H1 (cell line): ENCODE measurements around the gene DCBLD1. TPM values are rescaled to one million over a fixed set of nuclear protein-coding genes. Genes with fewer than 3 reads are reported as not detected.

Experiments used
- CBX5 ChIP-seq: fragments of 300-800, 300-1000 bp; sonication (generic); IDR thresholded peaks from 2 replicates; pipeline ENCODE4 v1.7.1; 2016; ENCODE audit warnings: antibody characterized with exemption, low read length, low read depth
- CTBP2 ChIP-seq: IDR thresholded peaks from 2 replicates; pipeline ENCODE4 v1.7.0; 2011; ENCODE audit warnings: borderline replicate concordance, mild to moderate bottlenecking, moderate library complexity, mixed read lengths, low read length; ENCODE audit not compliant: insufficient read depth, insufficient read length
- EZH2 ChIP-seq: fragments of 200-600 bp; sonication (generic); IDR thresholded peaks from 2 replicates; pipeline ENCODE4 v1.7.1; 2012; ENCODE audit warnings: low read depth, mild to moderate bottlenecking, moderate library complexity, low read length, inconsistent platforms; ENCODE audit not compliant: severe bottlenecking
- FOSL1 ChIP-seq: IDR thresholded peaks from 2 replicates; pipeline ENCODE4 v1.6.1; 2011; ENCODE audit warnings: mild to moderate bottlenecking, low read depth, low read length, moderate library complexity; ENCODE audit not compliant: insufficient read depth
- RFX5 ChIP-seq: IDR thresholded peaks from 2 replicates; pipeline ENCODE4 v1.6.1; 2011; ENCODE audit warnings: low read depth, low read length, improper control_type of control experiment, borderline replicate concordance
- SRF ChIP-seq: IDR thresholded peaks from 2 replicates; pipeline ENCODE4 v1.6.1; 2011; ENCODE audit warnings: mild to moderate bottlenecking, low read depth, low read length, moderate library complexity
- ZNF274 ChIP-seq: IDR thresholded peaks from 2 replicates; pipeline ENCODE4 v1.7.0; 2012; ENCODE audit warnings: low read length, borderline replicate concordance; ENCODE audit errors: extremely low read depth
- polyA plus RNA-seq, 7 experiments: library from polyadenylated mRNA; depleted of rRNA in 3 of 7; stranded (reverse) in 5 of 7; unstranded in 2 of 7; fragments of >200 nt in 5 of 7; fragments of 200-250 nt in 2 of 7; gene quantifications; 1 replicate in 5 of 7; 2 replicates in 1 of 7; 4 replicates in 1 of 7; pipeline versions ENCODE4 v1.2.1 to v1.2.3, GENCODE V29; 2011 to 2013; ENCODE audit warnings: missing spikeins in 2 of 7, mixed read lengths in 2 of 7
- total RNA-seq: library from RNA; stranded (reverse); fragmentation: NEBNext Ultra II Directional; extraction: Animal tissue kit (Norgen Biotek cat#: 25700); gene quantifications from 2 replicates; pipeline ENCODE4 v1.2.1, GENCODE V29; 2021
- TF ChIP-seq, protein P1 (sequence below): fragments of 300-600 bp; sonication (generic); IDR thresholded peaks from 2 replicates; pipeline ENCODE4 v1.7.1; 2012; ENCODE audit warnings: low read length, moderate library complexity, mild to moderate bottlenecking, inconsistent platforms; ENCODE audit not compliant: insufficient replicate concordance
- TF ChIP-seq, protein P2 (sequence below), 3 experiments: IDR thresholded peaks; 1 replicate in 2 of 3; 2 replicates in 1 of 3; pipeline versions ENCODE4 v1.5.1 to v1.6.1; 2011; ENCODE audit warnings: low read length in 3 of 3, mild to moderate bottlenecking in 3 of 3, inconsistent platforms in 2 of 3, low read depth in 1 of 3, moderate library complexity in 1 of 3; ENCODE audit not compliant: insufficient read depth in 1 of 3; ENCODE audit errors: control extremely low read depth in 1 of 3

Gene DCBLD1
- total and polyA plus RNA-seq, 2 of the 8 experiments (the other 6 are each of a cell fraction or from before 2014, with no cell fraction given) = 3.9 to 11.2 TPM

DNA sequence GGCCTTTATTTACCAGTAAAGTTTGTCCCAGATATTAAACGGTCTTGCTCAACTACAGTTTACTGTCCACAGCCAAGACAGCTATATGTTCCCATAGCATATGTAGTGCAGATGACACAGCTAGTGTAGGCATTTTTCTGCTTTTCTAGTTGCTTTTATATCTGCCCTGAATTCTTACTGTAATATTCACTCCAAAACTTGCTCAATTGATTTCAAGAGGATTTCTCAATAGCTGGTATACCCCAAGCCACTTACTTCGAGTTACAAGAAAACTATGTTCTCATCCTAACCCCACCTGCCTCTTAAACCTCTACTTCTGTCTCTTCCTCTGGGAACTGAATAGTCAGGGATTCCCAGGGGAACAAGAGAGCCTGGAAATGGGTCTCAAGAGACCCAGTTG is 37.9 kb upstream of the DCBLD1 start (continued):
- TF ChIP-seq, protein P1, sequence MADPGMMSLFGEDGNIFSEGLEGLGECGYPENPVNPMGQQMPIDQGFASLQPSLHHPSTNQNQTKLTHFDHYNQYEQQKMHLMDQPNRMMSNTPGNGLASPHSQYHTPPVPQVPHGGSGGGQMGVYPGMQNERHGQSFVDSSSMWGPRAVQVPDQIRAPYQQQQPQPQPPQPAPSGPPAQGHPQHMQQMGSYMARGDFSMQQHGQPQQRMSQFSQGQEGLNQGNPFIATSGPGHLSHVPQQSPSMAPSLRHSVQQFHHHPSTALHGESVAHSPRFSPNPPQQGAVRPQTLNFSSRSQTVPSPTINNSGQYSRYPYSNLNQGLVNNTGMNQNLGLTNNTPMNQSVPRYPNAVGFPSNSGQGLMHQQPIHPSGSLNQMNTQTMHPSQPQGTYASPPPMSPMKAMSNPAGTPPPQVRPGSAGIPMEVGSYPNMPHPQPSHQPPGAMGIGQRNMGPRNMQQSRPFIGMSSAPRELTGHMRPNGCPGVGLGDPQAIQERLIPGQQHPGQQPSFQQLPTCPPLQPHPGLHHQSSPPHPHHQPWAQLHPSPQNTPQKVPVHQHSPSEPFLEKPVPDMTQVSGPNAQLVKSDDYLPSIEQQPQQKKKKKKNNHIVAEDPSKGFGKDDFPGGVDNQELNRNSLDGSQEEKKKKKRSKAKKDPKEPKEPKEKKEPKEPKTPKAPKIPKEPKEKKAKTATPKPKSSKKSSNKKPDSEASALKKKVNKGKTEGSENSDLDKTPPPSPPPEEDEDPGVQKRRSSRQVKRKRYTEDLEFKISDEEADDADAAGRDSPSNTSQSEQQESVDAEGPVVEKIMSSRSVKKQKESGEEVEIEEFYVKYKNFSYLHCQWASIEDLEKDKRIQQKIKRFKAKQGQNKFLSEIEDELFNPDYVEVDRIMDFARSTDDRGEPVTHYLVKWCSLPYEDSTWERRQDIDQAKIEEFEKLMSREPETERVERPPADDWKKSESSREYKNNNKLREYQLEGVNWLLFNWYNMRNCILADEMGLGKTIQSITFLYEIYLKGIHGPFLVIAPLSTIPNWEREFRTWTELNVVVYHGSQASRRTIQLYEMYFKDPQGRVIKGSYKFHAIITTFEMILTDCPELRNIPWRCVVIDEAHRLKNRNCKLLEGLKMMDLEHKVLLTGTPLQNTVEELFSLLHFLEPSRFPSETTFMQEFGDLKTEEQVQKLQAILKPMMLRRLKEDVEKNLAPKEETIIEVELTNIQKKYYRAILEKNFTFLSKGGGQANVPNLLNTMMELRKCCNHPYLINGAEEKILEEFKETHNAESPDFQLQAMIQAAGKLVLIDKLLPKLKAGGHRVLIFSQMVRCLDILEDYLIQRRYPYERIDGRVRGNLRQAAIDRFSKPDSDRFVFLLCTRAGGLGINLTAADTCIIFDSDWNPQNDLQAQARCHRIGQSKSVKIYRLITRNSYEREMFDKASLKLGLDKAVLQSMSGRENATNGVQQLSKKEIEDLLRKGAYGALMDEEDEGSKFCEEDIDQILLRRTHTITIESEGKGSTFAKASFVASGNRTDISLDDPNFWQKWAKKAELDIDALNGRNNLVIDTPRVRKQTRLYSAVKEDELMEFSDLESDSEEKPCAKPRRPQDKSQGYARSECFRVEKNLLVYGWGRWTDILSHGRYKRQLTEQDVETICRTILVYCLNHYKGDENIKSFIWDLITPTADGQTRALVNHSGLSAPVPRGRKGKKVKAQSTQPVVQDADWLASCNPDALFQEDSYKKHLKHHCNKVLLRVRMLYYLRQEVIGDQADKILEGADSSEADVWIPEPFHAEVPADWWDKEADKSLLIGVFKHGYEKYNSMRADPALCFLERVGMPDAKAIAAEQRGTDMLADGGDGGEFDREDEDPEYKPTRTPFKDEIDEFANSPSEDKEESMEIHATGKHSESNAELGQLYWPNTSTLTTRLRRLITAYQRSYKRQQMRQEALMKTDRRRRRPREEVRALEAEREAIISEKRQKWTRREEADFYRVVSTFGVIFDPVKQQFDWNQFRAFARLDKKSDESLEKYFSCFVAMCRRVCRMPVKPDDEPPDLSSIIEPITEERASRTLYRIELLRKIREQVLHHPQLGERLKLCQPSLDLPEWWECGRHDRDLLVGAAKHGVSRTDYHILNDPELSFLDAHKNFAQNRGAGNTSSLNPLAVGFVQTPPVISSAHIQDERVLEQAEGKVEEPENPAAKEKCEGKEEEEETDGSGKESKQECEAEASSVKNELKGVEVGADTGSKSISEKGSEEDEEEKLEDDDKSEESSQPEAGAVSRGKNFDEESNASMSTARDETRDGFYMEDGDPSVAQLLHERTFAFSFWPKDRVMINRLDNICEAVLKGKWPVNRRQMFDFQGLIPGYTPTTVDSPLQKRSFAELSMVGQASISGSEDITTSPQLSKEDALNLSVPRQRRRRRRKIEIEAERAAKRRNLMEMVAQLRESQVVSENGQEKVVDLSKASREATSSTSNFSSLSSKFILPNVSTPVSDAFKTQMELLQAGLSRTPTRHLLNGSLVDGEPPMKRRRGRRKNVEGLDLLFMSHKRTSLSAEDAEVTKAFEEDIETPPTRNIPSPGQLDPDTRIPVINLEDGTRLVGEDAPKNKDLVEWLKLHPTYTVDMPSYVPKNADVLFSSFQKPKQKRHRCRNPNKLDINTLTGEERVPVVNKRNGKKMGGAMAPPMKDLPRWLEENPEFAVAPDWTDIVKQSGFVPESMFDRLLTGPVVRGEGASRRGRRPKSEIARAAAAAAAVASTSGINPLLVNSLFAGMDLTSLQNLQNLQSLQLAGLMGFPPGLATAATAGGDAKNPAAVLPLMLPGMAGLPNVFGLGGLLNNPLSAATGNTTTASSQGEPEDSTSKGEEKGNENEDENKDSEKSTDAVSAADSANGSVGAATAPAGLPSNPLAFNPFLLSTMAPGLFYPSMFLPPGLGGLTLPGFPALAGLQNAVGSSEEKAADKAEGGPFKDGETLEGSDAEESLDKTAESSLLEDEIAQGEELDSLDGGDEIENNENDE = no peak
- TF ChIP-seq, protein P2, sequence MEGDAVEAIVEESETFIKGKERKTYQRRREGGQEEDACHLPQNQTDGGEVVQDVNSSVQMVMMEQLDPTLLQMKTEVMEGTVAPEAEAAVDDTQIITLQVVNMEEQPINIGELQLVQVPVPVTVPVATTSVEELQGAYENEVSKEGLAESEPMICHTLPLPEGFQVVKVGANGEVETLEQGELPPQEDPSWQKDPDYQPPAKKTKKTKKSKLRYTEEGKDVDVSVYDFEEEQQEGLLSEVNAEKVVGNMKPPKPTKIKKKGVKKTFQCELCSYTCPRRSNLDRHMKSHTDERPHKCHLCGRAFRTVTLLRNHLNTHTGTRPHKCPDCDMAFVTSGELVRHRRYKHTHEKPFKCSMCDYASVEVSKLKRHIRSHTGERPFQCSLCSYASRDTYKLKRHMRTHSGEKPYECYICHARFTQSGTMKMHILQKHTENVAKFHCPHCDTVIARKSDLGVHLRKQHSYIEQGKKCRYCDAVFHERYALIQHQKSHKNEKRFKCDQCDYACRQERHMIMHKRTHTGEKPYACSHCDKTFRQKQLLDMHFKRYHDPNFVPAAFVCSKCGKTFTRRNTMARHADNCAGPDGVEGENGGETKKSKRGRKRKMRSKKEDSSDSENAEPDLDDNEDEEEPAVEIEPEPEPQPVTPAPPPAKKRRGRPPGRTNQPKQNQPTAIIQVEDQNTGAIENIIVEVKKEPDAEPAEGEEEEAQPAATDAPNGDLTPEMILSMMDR (IDR thresholded peaks at IDR 0.05; ENCODE audit: control extremely low read depth in 1 of 3, insufficient read depth in 1 of 3, low read depth in 1 of 3, low read length in 3 of 3) = no peak
- TF ChIP-seq RFX5 (no peak), CTBP2 (no peak), FOSL1 (no peak), ZNF274 (no peak), CBX5 (no peak), SRF (no peak), EZH2 (no peak)
